ENCODE results near the gene M1AP.
"Not testable (repeated sequence)": the region's sequence is repeated elsewhere in the genome, so short reads cannot be mapped to it uniquely, and the experiment has no call there.

The M1AP gene

GRCh38 chr2:74572178-74572925 lies 75.8 kb downstream of the M1AP start:
- in situ Hi-C loops (cut with MboI; ENCODE audit: low sequenced_read_pairs), result no loop called here

DNA sequence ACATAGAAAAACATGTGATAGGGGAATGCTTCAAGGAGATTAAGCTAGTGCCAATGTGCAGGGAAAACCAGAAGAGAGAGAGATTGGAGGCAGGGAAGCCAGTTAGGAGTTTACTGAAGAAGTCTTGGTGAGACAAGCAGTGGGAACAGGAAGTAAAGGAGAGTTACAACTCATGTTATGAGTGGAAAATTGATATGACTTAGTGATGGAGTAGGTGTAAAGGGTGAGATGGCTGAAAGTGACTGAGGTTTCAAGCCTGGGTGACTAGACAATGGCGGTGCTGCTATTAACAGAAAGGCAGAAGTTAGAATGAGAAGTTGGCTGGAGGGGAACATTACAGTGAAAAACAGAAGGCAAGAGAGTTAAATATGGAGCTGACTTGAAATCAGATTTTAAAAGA lies 77.1 kb downstream of the M1AP start:
- in situ Hi-C loops (cut with MboI; ENCODE audit: low sequenced_read_pairs), result no loop called here

DNA sequence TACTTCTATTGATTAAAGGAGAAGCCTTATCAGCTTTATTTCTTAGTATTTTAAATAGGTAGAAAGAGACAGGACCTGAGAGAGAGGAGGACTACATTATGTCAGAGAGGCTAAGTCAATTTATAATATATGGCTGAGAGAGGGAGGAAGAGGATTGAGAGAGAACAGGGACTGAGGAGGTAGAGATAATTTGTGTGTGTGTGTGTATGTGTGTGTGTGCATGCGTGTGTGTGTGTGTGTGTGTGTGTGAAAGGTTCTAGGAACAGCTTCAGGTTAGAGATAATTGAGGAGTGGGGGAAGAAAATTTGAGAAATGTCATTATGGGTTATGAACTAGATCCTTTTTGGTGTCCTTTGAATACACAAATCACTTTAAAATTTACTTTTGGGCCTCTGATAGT lies 78.4 kb downstream of the M1AP start:
- in situ Hi-C loops (cut with MboI; ENCODE audit: low sequenced_read_pairs), result no loop called here

DNA sequence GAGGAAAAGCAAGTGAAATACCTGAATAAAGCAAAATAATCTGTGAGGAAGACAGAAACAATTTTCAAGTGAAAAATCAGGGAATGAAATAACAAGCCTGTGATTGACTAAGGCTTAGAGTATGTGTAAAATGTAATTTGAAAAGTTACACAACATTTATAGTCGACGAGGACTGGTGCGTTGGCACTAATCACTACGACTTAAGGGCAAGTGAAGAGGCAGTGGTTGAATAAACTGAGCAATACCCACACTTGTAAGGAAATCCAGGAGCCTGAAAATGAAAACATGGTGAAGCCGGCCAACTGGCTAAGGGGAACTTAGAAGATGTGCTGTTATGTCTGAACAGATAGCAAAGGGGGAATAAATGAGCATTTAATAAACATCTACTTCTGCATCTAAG lies 80.2 kb downstream of the M1AP start:
- in situ Hi-C loops (cut with MboI; ENCODE audit: low sequenced_read_pairs), result no loop called here

DNA sequence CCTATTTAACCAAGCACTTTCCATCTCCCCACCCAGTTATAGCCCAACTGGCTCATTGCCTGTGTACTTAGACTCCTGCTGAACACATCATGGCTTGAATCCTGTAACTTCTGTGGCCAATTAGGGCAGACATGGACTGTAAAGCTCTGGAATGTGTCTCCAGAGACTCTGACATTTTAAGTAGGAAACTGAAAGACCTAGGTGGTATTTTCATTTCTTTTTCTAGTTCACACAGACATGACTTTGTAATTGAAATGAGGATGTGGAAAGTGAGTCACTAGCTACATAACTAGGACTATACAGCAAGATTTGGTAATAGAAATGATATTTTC lies 81.4 kb downstream of the M1AP start:
- in situ Hi-C loops (cut with MboI; ENCODE audit: low sequenced_read_pairs), result no loop called here

- in situ Hi-C loops (cut with MboI; ENCODE audit: low sequenced_read_pairs), result no loop called here
Observed at GRCh38 chr2:74566076-74566753, 81.9 kb downstream of the M1AP start.

DNA sequence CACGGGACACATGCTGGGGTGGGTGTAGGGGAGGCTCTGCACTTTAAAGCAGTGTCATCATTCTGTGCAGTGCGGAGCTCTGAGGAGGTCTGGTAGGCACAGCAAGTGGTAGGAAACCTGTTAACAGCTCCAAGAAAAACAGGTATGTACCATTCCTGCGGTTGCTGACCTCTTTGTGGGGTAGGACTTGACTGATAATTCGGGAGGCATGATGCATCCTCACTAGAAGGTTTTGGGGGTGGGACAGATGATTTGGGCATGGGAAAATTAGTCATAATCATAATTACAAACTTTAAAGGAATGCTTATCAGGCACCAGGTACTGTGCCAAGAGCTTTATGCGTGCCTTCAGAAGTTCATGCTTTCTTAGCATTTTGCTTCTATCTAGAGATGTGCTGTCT lies 83.9 kb downstream of the M1AP start:
- in situ Hi-C loops (cut with MboI; ENCODE audit: low sequenced_read_pairs), result no loop called here

GRCh38 chr2:74562126-74562775 lies 85.9 kb downstream of the M1AP start:
- in situ Hi-C loops (cut with MboI; ENCODE audit: low sequenced_read_pairs), result no loop called here

DNA sequence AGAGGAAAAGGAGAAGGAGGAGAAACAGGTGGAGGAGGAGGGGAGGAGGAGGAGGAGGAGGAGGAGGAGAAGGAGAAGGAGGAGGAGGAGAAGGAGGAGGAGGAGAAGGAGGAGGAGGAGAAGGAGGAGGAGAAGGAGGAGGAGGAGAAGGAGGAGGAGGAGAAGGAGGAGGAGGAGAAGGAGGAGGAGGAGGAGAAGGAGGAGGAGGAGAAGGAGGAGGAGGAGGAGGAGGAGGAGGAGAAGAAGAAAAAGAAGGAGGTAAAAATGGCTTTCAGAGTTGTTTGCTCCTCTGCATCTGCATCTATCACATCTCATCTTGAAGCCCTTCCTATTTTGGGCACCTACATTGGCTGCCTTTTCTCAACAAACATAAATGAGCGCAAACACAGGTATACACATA lies 87.1 kb downstream of the M1AP start:
- in situ Hi-C loops (cut with MboI; ENCODE audit: low sequenced_read_pairs), result not testable (repeated sequence)

GRCh38 chr2:74560591-74560990 lies 87.5 kb downstream of the M1AP start:
- in situ Hi-C loops (cut with MboI; ENCODE audit: low sequenced_read_pairs), result no loop called here

DNA sequence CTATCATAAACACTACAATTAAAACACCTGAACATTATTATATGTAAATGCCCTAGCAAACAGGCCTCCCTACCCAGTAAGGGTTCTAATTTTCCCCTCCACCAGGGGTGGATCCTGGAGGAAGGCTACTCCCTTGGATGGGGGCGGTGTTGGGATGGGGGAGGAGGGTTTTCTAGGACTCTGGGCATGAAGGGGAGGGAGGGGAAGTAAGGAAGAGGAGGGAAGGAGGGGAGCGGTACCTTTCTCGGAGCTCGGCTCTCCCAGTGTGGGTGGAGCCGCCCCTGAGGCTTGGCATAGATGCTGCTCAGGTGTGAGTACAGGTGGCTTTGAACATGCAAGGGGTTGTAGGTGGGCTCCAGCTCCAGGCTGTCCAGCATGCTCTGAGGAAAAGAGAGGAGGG lies 88.2 kb downstream of the M1AP start:
- in situ Hi-C loops (cut with MboI; ENCODE audit: low sequenced_read_pairs), result no loop called here

DNA sequence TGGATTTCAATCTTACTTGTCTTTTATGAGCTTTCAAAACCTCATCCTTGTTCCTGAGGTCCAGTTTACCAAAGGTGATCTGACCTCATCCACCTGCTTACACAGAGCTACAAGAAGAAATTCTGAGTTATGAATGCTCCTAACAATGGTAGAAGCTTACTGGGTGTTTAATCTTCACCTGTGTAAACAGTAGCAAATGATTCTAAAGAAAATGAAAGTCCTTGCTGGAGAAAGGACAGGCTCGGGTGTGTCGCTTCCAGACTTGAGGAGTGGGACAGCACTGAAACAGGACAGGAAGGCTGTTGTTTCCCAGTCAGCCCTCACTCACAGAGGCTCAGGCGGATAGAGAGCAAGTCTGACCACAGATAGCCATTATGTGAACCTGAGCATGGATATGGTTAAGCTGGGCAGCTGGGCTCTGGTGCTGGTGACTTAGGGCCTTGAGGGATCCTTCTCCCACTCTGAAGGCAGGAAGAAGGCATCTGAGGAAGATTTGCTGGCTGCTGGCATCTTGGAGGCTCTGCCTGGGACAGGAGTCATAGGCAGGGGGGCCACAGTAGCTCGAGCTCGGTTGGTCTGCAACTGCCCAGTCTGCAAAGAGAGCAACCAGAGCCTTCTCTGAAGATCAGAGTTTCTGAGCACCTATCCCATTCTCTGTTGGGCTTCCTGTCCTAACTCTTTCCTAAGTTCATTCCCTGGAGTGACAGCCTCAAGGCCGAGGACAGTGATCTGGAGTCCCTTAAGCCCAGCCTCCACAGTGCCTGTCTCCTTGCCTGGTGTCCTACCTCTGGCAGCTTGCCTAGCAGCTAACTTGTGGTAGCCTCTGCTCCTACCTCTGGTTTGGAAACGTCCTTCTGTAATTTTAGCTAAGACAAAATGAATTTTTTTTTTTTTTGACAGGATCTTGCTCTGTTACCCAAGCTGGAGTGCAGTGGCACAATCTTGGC lies 89.6 kb downstream of the M1AP start:
- in situ Hi-C loops (cut with MboI; ENCODE audit: low sequenced_read_pairs), result no loop called here

DNA sequence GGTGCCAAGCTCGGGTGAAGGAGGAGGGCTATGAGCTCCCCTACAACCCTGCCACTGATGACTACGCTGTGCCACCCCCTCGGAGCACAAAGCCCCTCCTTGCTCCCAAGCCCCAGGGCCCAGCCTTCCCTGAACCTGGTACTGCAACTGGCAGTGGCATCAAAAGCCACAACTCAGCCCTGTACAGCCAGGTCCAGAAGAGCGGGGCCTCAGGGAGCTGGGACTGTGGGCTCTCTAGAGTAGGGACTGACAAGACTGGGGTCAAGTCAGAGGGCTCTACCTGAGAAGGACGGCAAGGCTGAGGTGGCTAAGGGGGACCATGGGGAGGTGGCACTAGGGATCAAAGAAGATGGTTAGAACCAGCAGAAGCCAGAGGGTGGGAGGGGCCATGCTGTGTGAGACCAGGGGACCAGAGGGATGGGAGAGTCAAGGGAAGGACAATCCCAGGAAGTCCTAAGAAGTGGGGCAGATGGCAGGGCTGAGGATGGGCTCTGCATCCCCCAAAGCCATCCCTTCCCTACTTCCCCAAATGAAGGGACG lies 91.2 kb downstream of the M1AP start:
- in situ Hi-C loops (cut with MboI; ENCODE audit: low sequenced_read_pairs), result no loop called here

DNA sequence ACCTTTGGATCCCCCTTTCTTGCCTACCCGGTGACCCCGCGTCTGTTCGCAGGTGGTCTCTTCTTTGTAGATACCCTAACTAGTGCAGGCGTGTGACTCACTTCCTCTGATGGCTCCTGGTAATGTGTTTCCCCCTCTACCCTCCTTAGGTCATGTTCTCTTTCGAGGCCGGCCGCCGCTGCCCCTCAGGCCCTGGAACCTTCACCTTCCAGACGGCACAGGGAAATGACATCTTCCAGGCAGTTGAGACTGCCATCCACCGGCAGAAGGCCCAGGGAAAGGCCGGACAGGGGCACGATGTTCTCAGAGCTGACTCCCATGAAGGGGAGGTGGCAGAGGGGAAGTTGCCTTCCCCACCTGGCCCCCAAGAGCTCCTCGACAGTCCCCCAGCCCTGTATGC lies 92.0 kb downstream of the M1AP start:
- in situ Hi-C loops (cut with MboI; ENCODE audit: low sequenced_read_pairs), result no loop called here

GRCh38 chr2:74555610-74556103 lies 92.5 kb downstream of the M1AP start:
- in situ Hi-C loops (cut with MboI; ENCODE audit: low sequenced_read_pairs), result no loop called here

DNA sequence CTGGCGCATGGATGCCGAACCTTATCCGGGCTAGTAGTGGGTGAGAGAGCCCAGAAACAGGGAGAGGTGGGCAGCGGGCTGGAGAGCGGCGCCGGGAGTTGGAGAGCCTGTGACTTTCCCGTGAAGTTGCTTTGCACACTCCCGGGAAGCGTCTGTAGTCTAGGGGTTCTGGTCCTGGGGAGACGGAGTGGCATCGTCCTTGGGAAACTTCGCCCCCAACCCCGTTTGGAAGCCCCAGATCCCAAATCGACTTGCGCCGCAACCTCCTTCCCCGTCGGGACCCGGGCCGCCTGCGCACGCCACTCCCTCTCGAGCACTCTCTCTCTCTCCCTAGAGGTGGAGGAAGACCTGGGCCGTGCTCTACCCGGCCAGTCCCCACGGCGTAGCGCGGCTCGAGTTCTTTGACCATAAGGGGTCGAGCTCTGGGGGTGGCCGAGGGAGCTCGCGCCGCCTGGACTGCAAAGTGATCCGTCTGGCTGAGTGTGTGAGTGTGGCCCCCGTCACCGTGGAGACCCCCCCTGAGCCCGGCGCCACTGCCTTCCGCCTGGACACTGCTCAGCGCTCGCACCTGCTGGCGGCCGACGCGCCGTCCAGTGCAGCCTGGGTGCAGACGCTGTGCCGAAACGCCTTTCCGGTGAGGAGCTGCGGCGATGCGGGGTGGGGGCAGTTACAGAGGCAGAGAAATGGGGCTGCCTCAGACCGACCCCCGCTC lies 93.2 kb downstream of the M1AP start:
- in situ Hi-C loops (cut with MboI; ENCODE audit: low sequenced_read_pairs), result no loop called here

- in situ Hi-C loops (cut with MboI; ENCODE audit: low sequenced_read_pairs), result no loop called here
Observed at GRCh38 chr2:74553892-74554819, 94.0 kb downstream of the M1AP start, which contains the start of the genes DOK1 and LOXL3. TSS of gene DOK1 (plus strand) at chr2:74554720. CDS start at chr2:74554755, 35 bp downstream. TSS of gene LOXL3 (minus strand) at chr2:74553942. CDS start at chr2:74552634, 1,308 bp downstream.

GRCh38 chr2:74552914-74553811 lies 95.0 kb downstream of the M1AP start:
- in situ Hi-C loops (cut with MboI; ENCODE audit: low sequenced_read_pairs), result no loop called here

Data from HL-60/S4 treated with phorbol 12-myristate 13-acetate at 8.2 ng/mL for 4 days and 3 days (cell line).